Measurements from ENCODE around the gene AGAP6.
"Not testable (repeated sequence)": the region's sequence is repeated elsewhere in the genome, so short reads cannot be mapped to it uniquely, and the experiment has no call there.

The AGAP6 gene

DNA sequence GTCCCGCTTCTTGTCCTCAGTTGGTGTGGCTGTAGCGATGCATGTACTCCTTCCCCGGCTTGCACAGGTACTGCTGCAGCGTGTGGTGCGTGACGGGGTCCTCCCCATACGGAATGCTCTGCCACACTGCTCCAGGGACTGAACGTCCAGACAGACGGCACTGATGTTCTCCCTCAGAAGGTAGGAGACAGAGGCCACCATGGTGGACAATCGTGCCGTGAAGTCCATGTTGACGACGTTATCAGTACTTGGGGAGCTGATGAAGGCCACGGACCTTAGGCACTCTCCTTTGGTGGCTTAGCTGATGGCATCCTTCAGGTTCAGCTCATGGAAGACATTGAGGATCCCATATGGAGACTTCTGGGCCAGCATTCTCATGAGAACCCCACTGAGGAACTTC is 37.4 kb downstream of the AGAP6 start:
- DNase-seq = no peak

DNA sequence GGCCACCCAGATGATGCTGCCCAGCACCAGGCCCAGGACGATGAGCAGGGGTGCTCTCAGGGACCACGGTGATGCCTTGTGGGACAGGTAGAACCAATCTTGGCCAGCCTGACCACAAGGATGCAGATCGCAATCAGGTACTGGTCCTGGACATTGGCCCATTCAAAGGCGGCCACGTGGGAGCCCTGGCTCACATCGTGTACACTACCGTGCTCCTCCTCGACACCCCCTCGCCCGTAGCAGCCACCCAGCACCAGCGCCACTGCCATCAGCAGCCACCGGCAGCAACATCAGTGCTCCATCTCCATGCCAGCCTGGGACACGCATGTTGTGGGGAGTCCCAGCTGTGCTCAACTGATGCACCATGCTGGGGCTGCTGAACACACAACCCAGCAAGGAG is 39.0 kb downstream of the AGAP6 start:
- DNase-seq = no peak

DNA sequence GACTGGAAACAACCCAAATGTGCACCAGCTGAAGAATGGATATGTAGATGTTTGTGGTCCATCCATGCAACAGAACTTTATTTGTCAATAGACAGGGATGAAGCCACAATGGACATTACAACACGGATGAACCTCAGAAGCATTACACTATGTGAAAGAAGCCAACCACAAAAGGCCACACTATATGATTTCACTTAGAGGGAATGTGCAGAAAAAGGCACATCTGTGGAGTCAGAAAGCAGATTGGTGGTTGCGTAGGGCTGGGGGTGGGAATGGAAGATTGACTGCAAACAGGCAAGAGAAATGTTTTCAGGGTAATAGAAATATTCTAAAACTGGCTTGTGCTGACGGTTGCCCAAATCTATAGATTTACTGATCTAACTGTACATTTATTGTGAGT is 45.3 kb downstream of the AGAP6 start:
- no peak for DNase-seq

DNA sequence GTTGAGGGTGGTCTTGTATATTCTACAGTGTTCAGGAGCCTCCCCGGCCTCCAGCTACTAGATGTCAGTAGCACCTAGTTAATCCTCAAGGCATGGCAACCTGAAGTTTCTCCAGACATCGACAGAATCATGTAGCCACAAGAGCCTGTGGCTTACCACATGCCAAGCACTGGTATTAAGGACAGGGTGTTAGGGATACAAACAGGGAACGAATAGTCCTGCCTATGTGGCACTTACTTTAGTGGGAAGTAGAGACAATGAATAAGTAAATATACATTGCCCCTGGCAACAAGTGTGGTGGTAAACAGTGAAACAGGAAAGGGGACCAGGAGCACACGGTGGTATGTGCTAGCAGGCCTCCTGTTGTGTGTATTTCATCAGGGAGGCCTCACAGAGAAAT is 47.1 kb downstream of the AGAP6 start:
- not testable (repeated sequence) for DNase-seq

DNA sequence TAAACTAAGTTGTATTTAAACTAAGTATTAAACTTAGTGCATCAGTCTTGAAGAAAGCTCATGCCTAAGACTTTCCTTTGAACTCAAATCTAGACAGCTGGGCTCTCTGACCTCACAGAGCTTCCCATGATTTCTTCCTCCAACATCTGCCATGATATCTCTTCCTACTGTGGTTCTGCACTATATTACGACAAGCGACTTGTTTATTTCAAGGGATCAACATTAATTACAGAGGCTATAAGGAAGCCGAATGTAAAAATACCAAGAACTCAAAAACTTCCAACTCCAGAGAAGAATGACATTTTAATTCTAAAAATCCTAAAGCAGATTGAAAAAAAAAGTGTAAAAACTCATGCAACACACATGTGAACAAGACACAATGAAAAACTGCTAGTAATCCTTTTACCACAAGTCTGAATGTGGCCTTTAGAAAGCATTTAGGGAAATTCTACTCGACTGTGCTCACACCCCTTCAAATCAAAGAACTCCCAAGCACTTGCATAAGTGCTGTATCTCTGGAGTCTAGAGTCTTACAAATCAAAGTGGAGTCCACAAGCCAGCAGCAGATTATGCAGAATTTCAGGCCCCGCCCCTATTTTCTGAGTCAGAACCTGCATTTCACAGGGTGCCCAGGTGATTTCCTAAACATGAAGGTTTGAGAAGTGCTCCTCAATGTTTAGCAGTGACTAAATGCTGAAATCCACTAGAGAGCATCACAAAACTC is 56.9 kb downstream of the AGAP6 start:
- DNase-seq = no peak

DNA sequence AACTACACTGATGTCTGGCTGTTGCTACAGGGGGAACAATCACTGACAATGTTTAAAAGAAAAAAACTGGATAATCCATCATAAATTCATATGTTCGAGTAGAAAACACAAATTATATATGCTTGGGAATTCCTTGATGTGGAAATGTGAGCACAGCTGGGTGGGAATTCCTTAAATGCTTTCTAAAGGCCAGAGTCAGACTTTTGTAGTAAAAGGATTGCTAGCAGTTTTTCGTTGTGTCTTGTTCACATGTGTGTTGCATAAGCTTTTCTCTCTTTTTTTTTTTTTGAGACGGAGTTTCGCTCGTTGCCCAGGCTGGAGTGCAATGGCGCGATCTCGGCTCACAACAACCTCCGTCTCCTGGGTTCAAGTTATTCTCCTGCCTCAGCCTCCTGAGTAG is 58.3 kb downstream of the AGAP6 start:
- not testable (repeated sequence) for DNase-seq

DNA sequence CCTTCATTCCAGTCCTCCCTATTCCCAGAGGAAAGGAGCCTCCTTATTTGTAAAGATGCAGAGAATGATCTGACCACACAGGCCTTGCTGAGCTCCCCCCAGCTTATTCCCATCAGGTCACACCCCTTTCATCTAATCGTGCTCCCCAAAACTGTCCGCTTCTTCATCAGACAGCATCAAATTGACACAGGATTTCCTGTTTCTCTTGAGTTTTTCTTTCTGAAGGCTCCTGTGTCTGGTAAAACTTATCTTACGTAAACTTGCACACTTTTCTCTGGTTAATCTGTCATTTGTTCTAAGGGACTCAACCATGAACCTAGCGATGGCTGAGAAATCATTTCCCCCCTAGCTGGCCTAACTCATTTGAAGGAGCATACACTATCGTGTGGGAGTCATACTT is 59.4 kb downstream of the AGAP6 start:
- DNase-seq = not testable (repeated sequence)

DNA sequence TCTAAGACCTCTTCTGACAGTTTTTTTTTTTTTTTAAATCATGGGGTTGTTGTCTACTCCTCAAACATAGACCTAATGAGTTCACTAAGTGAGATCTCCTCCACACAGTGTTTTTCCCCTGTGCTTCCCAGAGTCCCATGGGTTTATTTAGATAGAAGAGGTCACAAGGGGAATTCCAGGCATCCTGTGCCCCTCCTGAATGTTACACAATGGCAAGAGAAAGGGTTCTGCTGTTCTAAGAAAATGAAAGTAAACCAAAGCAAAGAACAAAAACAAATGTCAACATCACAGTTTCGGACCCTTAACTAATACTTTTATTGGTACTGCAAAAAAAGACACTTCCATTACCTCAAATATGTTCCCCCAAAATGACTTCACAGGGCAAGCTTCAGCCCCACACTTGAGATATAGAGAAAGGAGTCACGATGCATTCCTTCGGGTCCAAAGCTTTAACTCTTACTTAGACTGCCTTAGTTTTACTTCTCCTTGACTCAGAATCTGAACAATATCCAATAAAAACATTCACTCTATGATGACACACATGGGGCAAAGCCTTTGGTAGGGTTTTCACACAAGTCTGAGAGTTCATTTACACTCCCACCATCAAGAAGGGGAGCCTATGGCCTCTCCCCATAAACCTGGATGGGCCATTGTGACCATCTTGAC is 63.9 kb downstream of the AGAP6 start:
- DNase-seq = not testable (repeated sequence)

DNA sequence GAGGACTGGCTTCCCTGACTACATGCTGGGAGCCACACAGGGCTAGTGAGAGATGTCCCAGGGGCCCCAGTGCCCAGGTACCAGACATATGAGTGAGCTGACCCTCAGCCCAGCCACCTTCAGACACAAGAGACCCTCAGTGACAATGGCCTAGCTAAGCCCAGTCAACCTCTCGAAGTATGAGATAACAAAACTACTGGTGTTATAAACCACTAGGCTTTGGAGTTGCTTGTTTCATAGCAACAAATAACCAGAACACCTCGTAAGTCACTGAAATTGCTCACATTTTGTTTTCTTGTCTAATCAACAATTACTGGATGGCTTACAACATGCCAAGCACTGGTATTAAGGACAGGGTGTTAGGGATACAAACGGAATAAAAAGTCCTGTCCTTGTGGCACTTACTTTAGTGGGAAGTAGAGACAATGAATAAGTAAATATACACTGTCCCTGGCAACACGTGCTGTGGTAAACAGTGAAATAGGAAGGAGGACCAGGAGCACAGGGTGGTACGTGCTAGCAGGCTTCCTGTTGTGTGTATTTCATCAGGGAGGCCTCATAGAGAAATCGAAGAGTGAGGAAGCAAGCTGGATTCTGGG is 64.7 kb downstream of the AGAP6 start:
- not testable (repeated sequence) for DNase-seq

DNA sequence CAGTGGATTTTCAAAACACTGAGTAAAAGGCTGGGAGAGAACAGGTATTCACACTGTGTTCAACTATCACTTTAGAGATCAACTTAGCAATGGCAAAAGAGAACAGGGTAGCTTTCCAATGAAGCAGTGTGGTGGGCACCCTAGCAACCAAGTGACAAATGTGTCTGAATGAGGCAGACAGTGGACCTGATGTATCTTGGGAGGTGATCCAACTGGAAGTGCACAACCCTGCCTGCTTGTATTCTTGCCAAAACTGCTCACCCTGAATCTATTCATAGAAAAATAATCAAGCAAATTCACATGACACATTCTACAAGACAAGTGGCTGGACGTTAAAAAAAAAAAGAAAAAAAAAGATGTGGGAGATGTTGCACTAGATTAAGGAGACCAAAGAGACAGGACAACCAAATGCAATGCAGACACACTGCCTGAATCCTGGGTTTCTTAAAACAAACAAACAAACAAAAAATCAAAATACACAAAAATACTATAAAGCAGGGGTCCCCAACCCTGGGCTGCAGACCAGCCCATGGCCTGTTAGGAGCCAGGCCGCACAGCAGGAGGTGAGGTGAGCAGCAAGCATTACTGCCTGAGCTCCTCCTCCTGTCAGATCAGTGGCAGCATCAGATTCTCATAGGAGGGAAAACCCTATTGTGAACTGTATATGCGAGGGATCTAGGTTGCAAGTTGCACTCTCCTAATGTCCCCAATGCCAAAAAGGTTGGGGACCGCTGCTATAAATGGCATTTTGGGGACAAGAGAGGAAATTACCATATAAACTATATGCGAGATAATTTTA is 67.5 kb downstream of the AGAP6 start:
- not testable (repeated sequence) for DNase-seq

DNA sequence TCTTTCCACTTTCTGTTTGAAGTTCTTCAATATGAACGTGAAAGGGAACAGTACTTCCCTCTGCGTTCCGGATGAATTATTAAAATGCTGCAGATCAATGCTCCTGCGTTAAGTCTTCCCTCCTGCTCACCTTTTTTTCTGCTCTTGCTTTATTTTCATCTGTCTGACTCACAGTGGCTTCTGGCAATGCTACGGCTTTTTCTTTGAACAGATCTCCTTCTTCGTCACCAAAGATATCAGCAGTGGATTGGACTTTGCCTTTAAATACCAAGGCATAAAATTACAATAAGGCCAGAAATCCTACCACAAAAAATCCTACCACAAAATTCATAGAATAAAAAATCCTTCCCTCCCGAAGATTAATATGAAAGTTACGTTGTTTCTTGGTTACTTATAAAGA is 68.4 kb downstream of the AGAP6 start:
- DNase-seq = peak; percentile 12

DNA sequence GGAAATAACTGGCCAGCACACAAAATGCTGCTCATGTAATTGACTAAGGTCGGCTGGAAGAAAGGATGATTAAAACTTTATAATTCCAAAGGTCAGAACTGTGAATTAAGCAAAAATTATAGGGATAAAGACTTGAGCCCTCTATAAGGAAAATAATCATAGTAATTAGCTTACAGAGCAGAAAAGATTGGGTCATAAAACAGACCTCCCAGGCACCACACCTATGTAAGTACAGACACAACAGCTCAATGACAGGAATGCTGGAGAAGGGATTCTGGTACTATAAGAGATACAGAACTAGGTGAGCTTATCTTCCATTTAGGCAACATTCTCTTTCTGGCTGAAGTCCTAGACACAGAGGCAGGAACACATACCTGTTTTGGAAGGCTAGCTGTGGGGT is 70.5 kb downstream of the AGAP6 start:
- not testable (repeated sequence) for DNase-seq

DNA sequence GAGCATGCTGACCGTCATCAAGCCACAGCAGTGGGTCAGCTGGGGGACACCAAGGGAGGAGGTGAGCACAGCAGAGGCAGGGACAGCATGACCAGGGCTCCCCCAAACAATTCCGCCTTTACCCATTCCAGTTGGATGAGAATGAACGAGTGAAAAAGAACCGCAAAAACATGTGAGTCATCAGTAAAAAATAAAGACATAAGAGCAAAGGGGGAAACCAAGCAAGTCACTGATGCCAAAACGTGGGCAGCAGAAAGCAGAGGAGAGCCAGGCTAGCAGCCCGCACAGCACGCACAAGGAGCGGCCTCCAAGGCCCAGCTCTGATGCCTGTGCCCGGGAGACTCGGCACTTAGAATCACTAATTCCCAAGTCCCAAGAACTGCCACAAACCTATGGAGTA is 71.7 kb downstream of the AGAP6 start:
- DNase-seq = not testable (repeated sequence)

All from eye (tissue), 1 donor.